ENCODE data around the gene OR2T8.

OR2T8 gene

GRCh38 chr1:247919952-247920351, at the start of gene OR2T8:
Gene OR2T8, plus strand, starts transcription at chr1:247920252. Its CDS starts 766 bp downstream, at chr1:247921018.
- no peak for DNase-seq

- no peak for DNase-seq
These were observed 36.7 kb upstream of the OR2T8 start for GRCh38 chr1:247883346-247883745.

- no peak for DNase-seq
These were observed 35.1 kb upstream of the OR2T8 start for GRCh38 chr1:247884797-247885413.

- no peak for DNase-seq
These were observed 24.9 kb upstream of the OR2T8 start, which contains the start of gene OR2W3 for GRCh38 chr1:247895163-247895637. Gene OR2W3, plus strand, starts transcription at chr1:247895587. Its CDS starts 0 bp downstream, at chr1:247895587.

GRCh38 chr1:247895976-247896375, 24.1 kb upstream of the OR2T8 start:
- no peak for DNase-seq

GRCh38 chr1:247904122-247904521, 15.9 kb upstream of the OR2T8 start:
- no peak for DNase-seq

- no peak for DNase-seq
These were observed 14.9 kb upstream of the OR2T8 start for GRCh38 chr1:247905181-247905580.

GRCh38 chr1:247905910-247906503, 14.0 kb upstream of the OR2T8 start:
- DNase-seq = no peak

GRCh38 chr1:247906504-247907047, 13.5 kb upstream of the OR2T8 start:
- DNase-seq = no peak

- DNase-seq = no peak
These were observed 11.3 kb upstream of the OR2T8 start for GRCh38 chr1:247908766-247909165.

GRCh38 chr1:247913786-247914185, 6.3 kb upstream of the OR2T8 start:
- no peak for DNase-seq

GRCh38 chr1:247914941-247915662, 5.0 kb upstream of the OR2T8 start:
- no peak for DNase-seq

GRCh38 chr1:247923941-247924340, 3.9 kb downstream of the OR2T8 start:
- DNase-seq = no peak

- no peak for DNase-seq
These were observed 4.8 kb downstream of the OR2T8 start, which contains the start of gene OR2AJ1 for GRCh38 chr1:247924868-247925267. Gene OR2AJ1, plus strand, starts transcription at chr1:247924889. Its CDS starts 8,880 bp downstream, at chr1:247933769.

GRCh38 chr1:247933989-247934388, 13.9 kb downstream of the OR2T8 start:
- no peak for DNase-seq

- DNase-seq = no peak
These were observed 15.7 kb downstream of the OR2T8 start for GRCh38 chr1:247935781-247936180.

- peak; percentile 17 for DNase-seq
These were observed 16.4 kb downstream of the OR2T8 start for GRCh38 chr1:247936415-247936814.

GRCh38 chr1:247936965-247937734, 17.1 kb downstream of the OR2T8 start:
- DNase-seq = peak; percentile 89

- DNase-seq = no peak
These were observed 22.6 kb downstream of the OR2T8 start for GRCh38 chr1:247942624-247943023.

GRCh38 chr1:247948558-247948957, 28.5 kb downstream of the OR2T8 start, which contains the start of gene OR2L8:
Gene OR2L8, plus strand, starts transcription at chr1:247948858. Its CDS starts 0 bp downstream, at chr1:247948858.
- DNase-seq = no peak

- DNase-seq = no peak
These were observed 33.4 kb downstream of the OR2T8 start for GRCh38 chr1:247953408-247953807.

- DNase-seq = no peak
These were observed 41.7 kb downstream of the OR2T8 start for GRCh38 chr1:247961791-247962190.
